HG02885 (cell line): ENCODE measurements around the gene CACTIN.
"Not testable (repeated sequence)": the region's sequence is repeated elsewhere in the genome, so short reads cannot be mapped to it uniquely, and the experiment has no call there.

Experiments
- ATAC-seq: cut with Tn5 transposase; IDR thresholded peaks from one replicate; pipeline ENCODE4 v1.9.1; 2021; ENCODE audit warnings: mild to moderate bottlenecking; ENCODE audit not compliant: unreplicated experiment, poor library complexity

Gene CACTIN

DNA sequence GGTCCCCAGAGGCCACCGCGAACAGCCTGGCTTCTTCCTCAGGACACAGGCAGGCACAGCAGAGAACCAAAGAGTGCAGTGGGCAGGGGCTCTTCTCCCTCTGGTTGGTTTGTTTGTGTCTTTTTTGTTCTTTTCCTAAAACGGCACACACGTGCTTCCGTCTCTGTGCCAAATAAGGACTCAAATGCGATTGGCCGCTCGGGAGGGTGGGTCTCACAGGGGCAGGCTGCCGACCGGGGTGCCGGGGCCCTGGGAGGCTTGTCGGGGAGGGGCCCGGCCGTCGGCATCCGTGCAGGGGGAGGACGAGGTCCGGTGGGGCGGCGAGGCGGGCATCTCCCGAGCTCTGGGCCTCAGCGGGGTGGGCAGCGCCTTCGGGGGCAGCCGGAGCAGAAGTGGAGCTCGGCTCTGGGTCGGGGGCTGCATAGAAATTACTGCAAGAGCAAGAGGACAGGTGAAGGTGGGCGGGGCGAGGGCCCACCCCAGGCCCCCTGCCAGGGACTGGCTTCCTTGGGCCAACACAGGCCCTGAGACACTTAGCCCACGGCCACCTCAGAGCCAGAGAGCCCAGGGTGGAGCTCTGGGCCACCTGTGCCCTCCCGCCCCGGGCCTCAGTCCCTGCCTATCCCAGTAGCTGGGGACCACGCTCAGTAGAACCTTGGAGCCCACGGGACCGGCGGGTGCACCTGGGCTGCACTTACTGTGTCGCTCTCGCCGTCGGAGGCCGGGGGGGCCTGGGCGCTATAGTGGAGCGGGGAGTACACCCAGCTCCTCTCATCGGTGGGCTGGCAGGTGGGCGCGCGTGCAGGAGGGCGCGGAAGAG is 6.4 kb upstream of the CACTIN start:
- ATAC-seq = no peak

DNA sequence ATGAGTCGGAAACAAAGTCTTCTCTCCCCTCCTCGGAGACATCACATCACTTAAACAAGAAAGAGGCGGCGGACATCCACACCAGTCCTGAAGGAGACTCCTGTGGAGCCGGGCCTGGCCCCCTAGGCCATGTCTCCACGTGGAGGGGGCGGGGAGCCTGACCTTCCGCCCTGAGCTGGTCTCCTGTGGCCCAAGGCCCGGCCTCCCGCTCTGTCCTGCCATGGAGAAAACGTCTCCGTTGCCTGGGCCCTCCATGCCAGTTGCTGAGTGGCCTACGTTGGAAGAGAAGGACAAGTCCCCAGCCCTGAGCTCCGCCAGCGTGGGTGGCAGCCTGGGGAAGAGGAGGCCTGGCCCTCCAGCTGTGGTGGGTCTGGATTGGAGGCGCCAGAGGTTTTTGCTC is 5.5 kb upstream of the CACTIN start:
- no peak for ATAC-seq

DNA sequence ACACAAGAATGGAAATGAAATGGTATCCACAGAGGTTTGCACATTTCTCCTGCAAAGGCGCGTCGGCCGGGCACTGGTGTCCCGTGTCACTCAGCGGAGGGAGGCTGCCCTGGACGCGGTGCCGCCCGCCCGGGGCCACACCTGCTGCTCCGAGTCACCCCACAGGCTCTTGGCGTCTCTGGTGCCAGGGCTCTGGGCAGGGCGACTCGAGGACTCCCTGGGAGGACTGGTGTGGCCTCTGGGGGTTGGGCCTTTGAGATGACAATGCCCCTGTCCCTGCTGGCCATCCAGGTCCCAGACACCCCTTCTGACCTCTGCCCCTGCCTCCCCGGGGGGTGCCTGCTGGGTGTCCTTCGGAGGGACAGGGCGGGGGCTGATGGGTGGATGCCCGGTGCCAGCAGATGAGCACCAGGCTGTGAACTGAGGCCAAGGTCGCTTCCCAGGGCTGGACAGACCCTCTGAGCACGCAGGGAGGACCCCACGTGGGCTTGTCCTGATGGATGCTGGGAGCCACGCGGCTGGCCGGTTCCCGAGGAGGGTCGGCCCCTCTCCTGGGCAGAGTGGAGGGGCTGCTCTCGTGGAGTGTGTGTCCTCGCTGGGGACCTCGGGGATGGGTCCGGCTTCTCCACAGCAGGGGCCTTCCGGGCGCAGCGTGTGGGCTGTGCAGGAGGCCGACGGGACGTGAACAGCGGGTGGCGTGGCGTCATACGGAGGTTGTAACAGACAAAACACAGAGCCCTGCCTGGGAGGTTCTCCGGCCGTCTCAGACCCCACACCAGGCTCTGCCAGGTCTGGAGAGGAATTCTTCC is 4.7 kb upstream of the CACTIN start:
- no peak for ATAC-seq

DNA sequence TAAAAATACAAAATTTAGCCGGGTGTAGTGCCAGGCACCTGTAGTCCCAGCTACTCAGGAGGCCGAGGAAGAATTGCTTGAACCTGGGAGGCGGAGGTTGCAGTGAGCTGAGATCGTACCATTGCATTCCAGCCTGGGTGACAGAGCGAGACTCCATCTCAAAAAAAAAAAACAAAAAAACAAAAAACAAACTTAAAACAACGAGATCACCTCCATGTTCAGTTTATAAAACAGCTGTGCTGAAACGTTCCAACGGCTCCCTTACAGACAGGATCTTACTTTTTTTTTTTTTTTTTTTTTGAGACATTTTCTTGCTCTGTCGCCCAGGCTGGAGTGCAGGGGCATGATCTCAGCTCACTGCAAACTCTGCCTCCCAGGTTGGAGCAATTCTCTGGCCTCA is 2.2 kb upstream of the CACTIN start:
- ATAC-seq = not testable (repeated sequence)

- ATAC-seq = no peak
Measured at GRCh38 chr19:3627351-3627723, 747 bp upstream of the CACTIN start.

DNA sequence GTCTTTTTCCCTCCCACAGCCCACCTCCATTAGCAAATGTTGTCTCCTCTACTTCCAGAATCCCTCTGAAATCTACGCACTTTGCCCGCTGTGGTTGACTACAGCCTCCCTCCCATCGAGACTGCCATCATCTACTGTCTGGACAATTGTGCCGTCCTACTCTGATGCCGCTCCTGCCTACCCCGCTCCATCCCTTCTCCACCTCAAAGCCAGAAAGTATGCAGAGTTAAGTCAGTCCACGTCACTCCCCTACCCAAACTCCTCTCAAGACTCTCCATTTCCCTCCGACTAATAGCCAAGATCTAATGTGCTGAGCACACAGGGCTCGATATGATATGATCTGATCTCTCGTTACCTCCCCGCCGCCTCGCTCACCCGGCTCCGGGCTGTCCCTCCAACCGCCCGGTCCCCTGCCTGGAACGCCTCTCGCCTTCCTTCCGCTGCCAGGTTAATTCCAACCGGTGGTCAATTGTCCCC is 556 bp downstream of the CACTIN start:
- no peak for ATAC-seq

DNA sequence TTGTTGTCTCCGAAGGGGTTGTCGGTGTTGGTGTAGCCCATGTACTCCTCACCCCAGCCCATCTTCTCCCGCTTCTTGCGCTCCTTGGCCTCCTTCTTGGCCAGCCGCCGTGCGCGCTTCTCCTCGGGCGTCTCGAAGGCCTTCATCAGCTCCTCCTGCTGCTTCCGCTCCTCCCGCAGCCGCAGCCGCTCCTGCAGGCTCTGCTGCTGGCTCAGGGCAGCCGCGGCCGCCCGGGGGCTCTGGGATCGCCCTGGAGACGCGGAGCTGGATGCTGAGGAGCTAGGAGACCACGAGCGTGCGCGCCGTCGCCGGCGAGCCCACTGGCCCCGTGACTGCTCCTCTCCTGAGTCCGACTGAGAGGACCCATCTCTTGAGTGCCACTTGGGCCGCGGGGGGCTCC is 2.9 kb downstream of the CACTIN start:
- no peak for ATAC-seq

DNA sequence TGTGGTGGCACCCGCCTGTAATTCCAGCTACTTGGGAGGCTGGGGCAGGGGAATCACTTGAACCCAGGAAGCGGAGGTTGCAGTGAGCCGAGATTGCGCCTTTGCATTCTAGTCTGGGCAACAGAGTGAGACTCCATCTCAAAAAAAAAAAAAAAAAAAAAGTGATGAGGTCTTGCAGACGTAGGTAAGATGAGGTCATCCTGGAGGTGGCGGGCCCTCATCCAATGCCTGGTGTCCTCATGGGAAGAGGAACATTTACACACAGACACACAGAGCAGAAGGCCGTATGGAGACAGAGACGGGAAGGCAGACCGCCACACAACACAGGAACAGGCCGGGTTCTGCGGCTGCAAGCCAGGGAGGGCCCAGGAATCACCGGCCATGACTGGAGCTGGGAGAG is 4.4 kb downstream of the CACTIN start:
- ATAC-seq = no peak

GRCh38 chr19:3621689-3622088 is 4.9 kb downstream of the CACTIN start:
- no peak for ATAC-seq

- no peak for ATAC-seq
Measured at GRCh38 chr19:3620817-3621547, 5.6 kb downstream of the CACTIN start.

GRCh38 chr19:3620145-3620816 is 6.3 kb downstream of the CACTIN start:
- ATAC-seq = no peak

DNA sequence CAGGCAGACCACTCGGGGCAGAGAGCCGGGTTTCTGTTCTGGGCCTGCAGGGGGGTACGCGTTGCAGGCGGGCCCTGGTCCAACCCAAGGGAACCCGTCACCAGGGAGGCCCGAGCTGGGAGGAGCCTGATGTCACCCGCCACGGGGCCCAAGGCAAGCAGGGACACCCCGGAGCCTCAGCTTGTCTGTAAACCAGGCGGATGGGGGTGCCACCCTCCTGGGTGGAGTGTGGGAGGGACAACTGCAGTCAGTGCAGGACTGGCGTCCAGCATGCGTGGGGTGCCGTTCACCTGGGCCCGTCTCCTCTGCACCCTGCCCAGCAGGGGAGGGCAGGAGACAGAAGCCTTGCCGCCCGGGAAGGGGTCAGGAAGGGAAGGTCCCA is 7.0 kb downstream of the CACTIN start:
- no peak for ATAC-seq

- no peak for ATAC-seq
Measured at GRCh38 chr19:3618811-3619630, 7.6 kb downstream of the CACTIN start.

GRCh38 chr19:3618144-3618810 is 8.3 kb downstream of the CACTIN start:
- no peak for ATAC-seq

DNA sequence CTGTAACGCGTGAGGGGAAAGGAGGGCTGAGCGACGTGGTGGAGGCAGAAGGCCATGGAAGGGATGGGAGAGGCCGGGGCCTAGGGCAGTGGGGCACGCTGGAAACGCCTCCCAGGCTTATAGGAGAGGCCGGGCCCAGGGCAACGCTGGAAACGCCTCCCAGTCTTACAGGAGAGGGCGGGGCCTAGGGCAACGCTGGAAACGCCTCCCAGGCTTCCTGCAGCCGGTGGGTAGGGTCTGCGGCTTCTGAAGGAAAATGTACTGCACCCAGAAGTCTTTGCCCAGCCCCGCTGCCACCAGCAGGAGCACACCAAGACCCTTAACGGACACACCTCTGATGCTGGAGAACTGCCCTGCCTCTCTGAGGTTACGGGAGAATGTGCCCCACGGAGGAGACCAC is 9.1 kb downstream of the CACTIN start:
- ATAC-seq = no peak

GRCh38 chr19:3615524-3616135 is 11.0 kb downstream of the CACTIN start:
- no peak for ATAC-seq

DNA sequence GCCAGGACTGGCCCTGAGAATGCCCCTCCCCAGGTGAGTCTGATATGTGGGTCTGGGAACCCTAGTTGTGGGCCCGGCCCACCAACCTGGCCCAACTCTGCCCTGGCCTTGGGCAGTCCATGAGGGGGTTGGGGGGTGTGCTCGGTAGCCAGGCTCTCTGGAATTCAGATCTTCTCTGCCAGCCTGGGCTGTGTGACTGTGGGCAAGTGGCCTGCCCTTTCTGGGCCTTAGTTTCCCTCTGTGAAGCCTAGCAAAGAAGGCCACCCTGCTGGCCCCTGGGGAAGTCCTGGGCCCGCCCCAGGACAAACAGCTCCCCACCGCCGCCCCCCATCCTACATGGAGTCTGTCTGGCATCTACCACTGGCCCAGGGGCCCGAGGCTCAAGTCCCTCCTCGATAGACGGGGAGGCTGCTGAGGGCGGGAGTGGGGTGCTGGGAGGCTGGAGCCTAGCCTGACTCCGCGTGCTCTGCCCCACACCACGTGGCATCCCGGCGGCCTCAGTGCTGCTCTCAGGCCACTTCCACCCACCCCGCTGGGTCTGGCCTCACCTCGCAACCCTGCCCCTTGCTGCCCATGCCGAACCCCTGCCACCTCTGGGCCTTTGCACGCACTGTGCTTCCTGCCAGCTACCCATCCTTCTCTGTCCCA is 11.6 kb downstream of the CACTIN start:
- ATAC-seq = no peak
